ENCODE data around the gene MAP3K2. TPM values are rescaled to one million over a fixed set of nuclear protein-coding genes. Genes with fewer than 3 reads are reported as not detected.
A peak's percentile ranks its signal among the peaks of the same experiment; 100 is the strongest.

The MAP3K2 gene
- polyA plus RNA-seq, 1 donor = 18.9 TPM

GRCh38 chr2:127405255-127405610 is 17.5 kb upstream of the MAP3K2 start:
- no peak for DNase-seq

- no peak for DNase-seq
Measured at GRCh38 chr2:127404466-127405254, 16.9 kb upstream of the MAP3K2 start.

- DNase-seq = no peak
Measured at GRCh38 chr2:127403460-127403859, 15.7 kb upstream of the MAP3K2 start.

GRCh38 chr2:127401757-127402695 is 14.3 kb upstream of the MAP3K2 start:
- DNase-seq = no peak

- DNase-seq = peak; percentile 68
Measured at GRCh38 chr2:127400897-127401756, 13.4 kb upstream of the MAP3K2 start.

GRCh38 chr2:127400533-127400896 is 12.7 kb upstream of the MAP3K2 start:
- no peak for DNase-seq

GRCh38 chr2:127398239-127398590 is 10.4 kb upstream of the MAP3K2 start:
- peak; percentile 49 for DNase-seq

- DNase-seq = no peak
Measured at GRCh38 chr2:127397568-127398238, 9.9 kb upstream of the MAP3K2 start.

GRCh38 chr2:127394492-127394891 is 6.7 kb upstream of the MAP3K2 start:
- no peak for DNase-seq

GRCh38 chr2:127392828-127393578 is 5.2 kb upstream of the MAP3K2 start:
- DNase-seq = no peak

GRCh38 chr2:127392133-127392827 is 4.5 kb upstream of the MAP3K2 start:
- no peak for DNase-seq

- DNase-seq = no peak
Measured at GRCh38 chr2:127389778-127390435, 2.1 kb upstream of the MAP3K2 start.

GRCh38 chr2:127388423-127389164 is 819 bp upstream of the MAP3K2 start:
- no peak for DNase-seq

GRCh38 chr2:127386764-127387654 is 766 bp downstream of the MAP3K2 start:
- DNase-seq = peak; percentile 91

- DNase-seq = no peak
Measured at GRCh38 chr2:127386246-127386645, 1.5 kb downstream of the MAP3K2 start.

- DNase-seq = no peak
Measured at GRCh38 chr2:127384529-127384928, 3.2 kb downstream of the MAP3K2 start.

GRCh38 chr2:127382831-127383230 is 4.9 kb downstream of the MAP3K2 start:
- no peak for DNase-seq

GRCh38 chr2:127381762-127382161 is 6.0 kb downstream of the MAP3K2 start:
- no peak for DNase-seq
